BLaER1 treated with 17β-estradiol and CSF1 and Interleukin-3, amounts not matched to agents 10 nM and 100 nM (cell line): ENCODE results near the gene HOXB8.

ENCODE experiments used
- H3K27ac ChIP-seq, 11 experiments: shearing (Covaris generic); formaldehyde crosslinking; 2 replicates each; pipeline ENCODE4 v1.8.1; 2022
- H3K27me3 ChIP-seq, 11 experiments: shearing (Covaris generic); formaldehyde crosslinking; 2 replicates each; pipeline ENCODE4 v1.8.1; 2022
- H3K36me3 ChIP-seq, 11 experiments: shearing (Covaris generic); formaldehyde crosslinking; 2 replicates each; pipeline ENCODE4 v1.8.1; 2022
- H3K4me1 ChIP-seq, 10 experiments: shearing (Covaris generic); formaldehyde crosslinking; 2 replicates each; pipeline ENCODE4 v1.8.1; 2022
- H3K4me2 ChIP-seq, 11 experiments: shearing (Covaris generic); formaldehyde crosslinking; 2 replicates each; pipeline ENCODE4 v1.8.1; 2022
- H3K4me3 ChIP-seq, 10 experiments: shearing (Covaris generic); formaldehyde crosslinking; 2 replicates each; pipeline ENCODE4 v1.8.1; 2022
- H3K9ac ChIP-seq, 11 experiments: shearing (Covaris generic); formaldehyde crosslinking; 2 replicates each; pipeline ENCODE4 v1.8.1; 2022
- H3K9me3 ChIP-seq, 11 experiments: shearing (Covaris generic); formaldehyde crosslinking; replicated peaks in 1 of 11; 2 replicates each; pipeline ENCODE4 v1.8.1; 2022
- H4K20me1 ChIP-seq, 11 experiments: shearing (Covaris generic); formaldehyde crosslinking; 2 replicates each; pipeline ENCODE4 v1.8.1; 2022
- Cebpa-rat ChIP-seq, 11 experiments: shearing (Covaris generic); IDR thresholded peaks; 2 replicates each; pipeline ENCODE4 v1.8.1; 2022

HOXB8 gene

DNA sequence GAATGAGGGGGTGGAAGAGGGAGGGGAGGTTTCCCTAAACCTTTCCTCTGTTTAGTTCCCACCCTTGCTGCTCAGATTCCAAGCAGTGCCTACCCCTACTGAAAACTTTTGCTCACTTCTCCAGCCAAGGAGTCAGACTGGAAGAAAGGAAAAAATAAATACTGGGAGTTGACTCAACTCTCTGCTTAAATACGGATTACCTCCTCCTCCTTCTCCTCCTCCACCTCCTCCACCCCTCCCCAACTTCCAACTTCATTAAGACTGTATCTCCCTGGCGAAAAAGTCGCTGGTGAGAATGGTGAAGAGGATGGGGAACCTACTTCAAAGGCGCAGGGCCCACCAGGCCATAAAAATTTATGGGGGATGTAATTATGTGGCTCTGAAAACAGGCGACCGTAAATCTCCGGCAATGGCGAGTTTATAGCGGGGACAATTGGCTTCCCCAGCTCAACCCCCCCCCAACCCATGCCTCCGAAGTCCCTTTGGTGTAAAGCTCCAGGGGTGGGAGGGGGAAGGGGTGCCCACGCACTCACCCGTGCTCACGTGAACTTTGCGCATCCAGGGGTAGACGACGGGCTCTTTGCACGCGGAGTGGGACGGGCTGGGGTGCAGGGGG lies 37.7 kb downstream of the HOXB8 start:
- Histone ChIP-seq H3K4me1 (peaks cover 0 to 9% (median 2%) of the 10 kb centered on the region in 10 experiments; a peak in 5 of 20 replicates), H3K9me3 (peaks cover 0 to 9% (median 0%) of the 10 kb centered on the region in 11 experiments; a peak in 2 of 22 replicates), H3K4me2 (no peak overlapping the region), H3K27me3 (peaks cover 100% of the 10 kb centered on the region in 11 experiments), H3K27ac (no peak overlapping the region), H3K4me3 (no peak overlapping the region), H3K9ac (no peak overlapping the region), H4K20me1 (peaks cover 0 to 90% (median 72%) of the 10 kb centered on the region in 11 experiments; a peak in 17 of 22 replicates), H3K36me3 (no peaks in the 10 kb centered on the region)
- no peak for TF ChIP-seq Cebpa-rat (IDR thresholded peaks at IDR 0.05)

DNA sequence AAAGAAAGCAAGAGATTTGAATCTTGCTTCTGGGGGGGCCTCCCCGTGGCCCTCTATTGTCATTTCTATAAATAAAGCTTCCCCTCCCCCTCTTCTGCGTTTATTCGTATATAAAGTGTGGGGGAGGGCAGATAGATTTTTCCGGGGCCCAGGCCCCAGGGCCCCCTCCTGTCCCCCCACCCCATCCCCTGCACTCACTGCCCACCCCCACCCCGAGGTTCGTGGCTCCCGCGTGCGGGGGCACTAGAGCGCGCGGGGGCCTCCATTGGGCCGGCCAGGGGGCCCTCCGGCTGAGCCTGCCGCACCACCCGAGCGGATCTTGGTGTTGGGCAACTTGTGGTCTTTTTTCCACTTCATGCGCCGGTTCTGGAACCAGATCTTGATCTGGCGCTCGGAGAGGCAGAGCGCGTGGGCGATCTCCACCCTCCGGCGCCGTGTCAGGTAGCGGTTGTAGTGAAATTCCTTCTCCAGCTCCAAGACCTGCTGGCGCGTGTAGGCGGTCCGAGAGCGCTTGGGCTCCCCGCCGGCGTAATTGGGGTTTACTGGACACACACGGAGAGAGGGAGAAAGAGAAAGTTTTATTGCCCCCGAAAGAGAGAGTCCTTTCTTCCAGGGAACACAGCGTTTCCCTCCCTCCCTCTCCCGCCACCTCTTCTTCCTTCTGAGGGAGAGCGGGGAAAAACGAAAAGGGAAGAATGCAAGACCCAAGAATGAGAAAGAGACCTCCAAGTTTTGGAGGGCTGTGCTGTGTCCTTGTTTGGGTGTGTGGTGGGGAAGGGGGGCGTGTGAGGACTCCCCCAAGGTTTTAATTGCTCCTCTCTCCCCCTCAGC lies 38.4 kb downstream of the HOXB8 start:
- peaks cover 100% of the 10 kb centered on the region in 11 experiments for H3K27me3 ChIP-seq
- H3K9me3 ChIP-seq: peaks cover 0 to 9% (median 0%) of the 10 kb centered on the region in 11 experiments; a peak in 2 of 22 replicates
- H4K20me1 ChIP-seq: peaks cover 0 to 90% (median 72%) of the 10 kb centered on the region in 11 experiments; a peak in 17 of 22 replicates
- TF ChIP-seq Cebpa-rat (IDR thresholded peaks at IDR 0.05): no peak
- H3K9ac ChIP-seq: no peak overlapping the region
- no peak overlapping the region for H3K4me3 ChIP-seq
- H3K36me3 ChIP-seq: no peaks in the 10 kb centered on the region
- H3K27ac ChIP-seq: no peak overlapping the region
- peaks cover 0 to 2% (median 0%) of the 10 kb centered on the region in 10 experiments; a peak in 2 of 20 replicates for H3K4me1 ChIP-seq
- H3K4me2 ChIP-seq: no peak overlapping the region

- Histone ChIP-seq H3K4me3 (no peak overlapping the region), H3K27ac (no peak overlapping the region), H3K9ac (no peak overlapping the region), H3K4me2 (no peak overlapping the region), H4K20me1 (peaks cover 0 to 90% (median 72%) of the 10 kb centered on the region in 11 experiments; a peak in 17 of 22 replicates), H3K4me1 (no peaks in the 10 kb centered on the region), H3K36me3 (no peaks in the 10 kb centered on the region), H3K9me3 (peaks cover 0 to 9% (median 0%) of the 10 kb centered on the region in 11 experiments; a peak in 2 of 22 replicates), H3K27me3 (peaks cover 100% of the 10 kb centered on the region in 11 experiments)
- no peak for TF ChIP-seq Cebpa-rat (IDR thresholded peaks at IDR 0.05)
Observed at GRCh38 chr17:48575673-48576478, 39.2 kb downstream of the HOXB8 start.

- no peaks in the 10 kb centered on the region for H3K4me1 ChIP-seq
- H3K4me3 ChIP-seq: no peak overlapping the region
- peaks cover 0 to 90% (median 72%) of the 10 kb centered on the region in 11 experiments; a peak in 17 of 22 replicates for H4K20me1 ChIP-seq
- no peak overlapping the region for H3K9ac ChIP-seq
- no peak for TF ChIP-seq Cebpa-rat (IDR thresholded peaks at IDR 0.05)
- peaks cover 100% of the 10 kb centered on the region in 11 experiments for H3K27me3 ChIP-seq
- no peak overlapping the region for H3K27ac ChIP-seq
- no peaks in the 10 kb centered on the region for H3K36me3 ChIP-seq
- no peak overlapping the region for H3K4me2 ChIP-seq
- peaks cover 0 to 9% (median 0%) of the 10 kb centered on the region in 11 experiments; a peak in 2 of 22 replicates for H3K9me3 ChIP-seq
Observed at GRCh38 chr17:48575066-48575582, 40.0 kb downstream of the HOXB8 start.

DNA sequence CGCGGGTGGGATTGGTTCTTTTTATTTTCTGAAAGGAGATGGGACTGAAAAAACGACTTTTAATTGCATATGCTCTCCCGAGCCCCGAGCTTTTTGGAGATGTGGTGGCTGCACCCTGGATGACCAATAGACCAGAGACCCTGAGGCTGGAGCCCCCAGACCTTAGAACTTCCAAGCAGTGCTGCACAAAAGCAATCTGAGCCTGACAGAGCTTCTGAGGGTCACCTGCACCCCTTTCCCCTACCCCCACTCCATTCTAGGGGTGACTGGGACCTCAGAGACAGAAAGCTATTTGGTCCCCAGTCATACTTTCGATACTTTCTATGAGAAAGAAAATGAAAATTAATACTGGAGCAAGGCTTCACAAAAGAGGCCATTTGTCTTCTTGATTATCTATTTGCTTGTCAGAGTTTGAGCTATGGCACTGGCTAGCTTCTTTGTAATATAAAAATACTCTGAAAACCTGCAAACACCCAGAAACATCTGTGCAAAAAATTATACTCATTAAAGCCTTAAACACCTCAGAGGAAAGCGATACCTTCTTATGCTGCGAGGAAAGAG lies 40.5 kb downstream of the HOXB8 start:
- no peak overlapping the region for H3K4me2 ChIP-seq
- no peaks in the 10 kb centered on the region for H3K4me1 ChIP-seq
- H3K9ac ChIP-seq: no peak overlapping the region
- no peak overlapping the region for H3K27ac ChIP-seq
- no peak overlapping the region for H3K4me3 ChIP-seq
- peaks cover 0 to 9% (median 0%) of the 10 kb centered on the region in 11 experiments; a peak in 2 of 22 replicates for H3K9me3 ChIP-seq
- H3K36me3 ChIP-seq: no peaks in the 10 kb centered on the region
- peaks cover 0 to 90% (median 70%) of the 10 kb centered on the region in 11 experiments; a peak in 17 of 22 replicates for H4K20me1 ChIP-seq
- peaks cover 100% of the 10 kb centered on the region in 11 experiments for H3K27me3 ChIP-seq
- no peak for TF ChIP-seq Cebpa-rat (IDR thresholded peaks at IDR 0.05)

DNA sequence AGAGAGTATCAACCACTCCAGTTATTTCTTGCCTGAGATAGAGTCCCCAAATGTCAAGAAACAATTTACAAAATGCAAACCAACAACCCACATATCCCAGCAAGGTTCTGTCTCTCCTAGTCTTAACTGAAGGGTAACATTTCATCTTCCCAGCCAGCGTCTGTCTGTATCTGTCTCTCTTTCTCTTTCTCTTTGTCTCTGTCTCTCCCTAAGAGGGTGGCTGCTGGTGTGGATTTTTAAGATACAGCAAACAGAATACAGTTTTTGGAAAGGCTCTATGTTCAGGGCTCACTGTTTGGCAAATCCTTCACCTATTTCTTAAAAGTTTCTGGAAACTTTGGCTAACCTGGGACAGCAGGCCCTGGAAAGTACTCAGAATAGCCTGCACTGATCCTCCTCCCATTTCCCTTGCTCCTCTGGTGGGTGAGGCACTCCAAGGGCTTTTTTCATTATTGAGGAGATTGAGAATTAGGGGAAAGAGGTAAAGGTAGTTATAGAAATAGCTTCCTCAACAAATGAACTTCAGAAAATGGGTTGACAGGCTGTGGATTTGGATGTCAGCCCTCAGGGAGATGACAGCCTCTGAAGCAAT lies 43.2 kb downstream of the HOXB8 start:
- H3K27ac ChIP-seq: no peak overlapping the region
- H3K27me3 ChIP-seq: peaks cover 100% of the 10 kb centered on the region in 11 experiments
- H3K9me3 ChIP-seq: no peaks in the 10 kb centered on the region
- no peak overlapping the region for H3K4me3 ChIP-seq
- H3K4me1 ChIP-seq: no peaks in the 10 kb centered on the region
- no peak overlapping the region for H3K4me2 ChIP-seq
- no peak overlapping the region for H3K9ac ChIP-seq
- H4K20me1 ChIP-seq: peaks cover 0 to 89% (median 54%) of the 10 kb centered on the region in 11 experiments; a peak in 16 of 22 replicates
- no peak for TF ChIP-seq Cebpa-rat (IDR thresholded peaks at IDR 0.05)
- no peaks in the 10 kb centered on the region for H3K36me3 ChIP-seq

GRCh38 chr17:48571024-48571818 lies 43.9 kb downstream of the HOXB8 start:
- H3K4me1 ChIP-seq: no peaks in the 10 kb centered on the region
- no peak overlapping the region for H3K9ac ChIP-seq
- no peaks in the 10 kb centered on the region for H3K9me3 ChIP-seq
- no peak for TF ChIP-seq Cebpa-rat (IDR thresholded peaks at IDR 0.05)
- no peaks in the 10 kb centered on the region for H3K36me3 ChIP-seq
- H3K4me3 ChIP-seq: no peak overlapping the region
- H4K20me1 ChIP-seq: peaks cover 0 to 92% (median 51%) of the 10 kb centered on the region in 11 experiments; a peak in 16 of 22 replicates
- H3K27me3 ChIP-seq: peaks cover 100% of the 10 kb centered on the region in 11 experiments
- no peak overlapping the region for H3K27ac ChIP-seq
- no peak overlapping the region for H3K4me2 ChIP-seq
